Ishikawa (cell line): ENCODE results near the gene PCDHGA1.

ENCODE experiments used
- CEBPB ChIP-seq: IDR thresholded peaks from 2 replicates; pipeline ENCODE4 v1.6.1; 2012
- CREB1 ChIP-seq: IDR thresholded peaks from 2 replicates; pipeline ENCODE4 v1.6.1; 2012; ENCODE audit warnings: low read depth
- EGR1 ChIP-seq: IDR thresholded peaks from 2 replicates; pipeline ENCODE4 v1.6.1; 2012
- EP300 ChIP-seq: IDR thresholded peaks from 2 replicates; pipeline ENCODE4 v1.6.1; 2012; ENCODE audit warnings: borderline replicate concordance
- FOXM1 ChIP-seq: IDR thresholded peaks from 2 replicates; pipeline ENCODE4 v1.6.1; 2012; ENCODE audit warnings: low read depth, borderline replicate concordance
- MAX ChIP-seq: IDR thresholded peaks from 2 replicates; pipeline ENCODE4 v1.6.1; 2012
- NFIC ChIP-seq: IDR thresholded peaks from 2 replicates; pipeline ENCODE4 v1.6.1; 2012
- RAD21 ChIP-seq: IDR thresholded peaks from 2 replicates; pipeline ENCODE4 v1.6.1; 2012; ENCODE audit warnings: low read depth
- TAF1 ChIP-seq: IDR thresholded peaks from 2 replicates; pipeline ENCODE4 v1.6.1; 2012; ENCODE audit warnings: low read depth, mild to moderate bottlenecking
- TCF12 ChIP-seq: IDR thresholded peaks from 2 replicates; pipeline ENCODE4 v1.6.1; 2012; ENCODE audit warnings: low read depth
- TEAD4 ChIP-seq: IDR thresholded peaks from 2 replicates; pipeline ENCODE4 v1.6.1; 2012
- YY1 ChIP-seq: IDR thresholded peaks from 2 replicates; pipeline ENCODE4 v1.6.1; 2012; ENCODE audit warnings: low read depth
- ZBTB7A ChIP-seq: IDR thresholded peaks from 2 replicates; pipeline ENCODE4 v1.6.1; 2012; ENCODE audit warnings: low read depth
- TF ChIP-seq, protein P1 (sequence below): IDR thresholded peaks from 2 replicates; pipeline ENCODE4 v1.6.1; 2012; ENCODE audit warnings: low read depth, mild to moderate bottlenecking
- TF ChIP-seq, protein P2 (sequence below): IDR thresholded peaks from 2 replicates; pipeline ENCODE4 v1.6.1; 2012

Gene PCDHGA1

GRCh38 chr5:141382469-141383294 is 52.4 kb downstream of the PCDHGA1 start, which contains the start of gene PCDHGA7:
TSS of gene PCDHGA7 (plus strand) at chr5:141382742. CDS start at chr5:141382900, 158 bp downstream.
- no peak for TF ChIP-seq TAF1
- TF ChIP-seq, protein P1, sequence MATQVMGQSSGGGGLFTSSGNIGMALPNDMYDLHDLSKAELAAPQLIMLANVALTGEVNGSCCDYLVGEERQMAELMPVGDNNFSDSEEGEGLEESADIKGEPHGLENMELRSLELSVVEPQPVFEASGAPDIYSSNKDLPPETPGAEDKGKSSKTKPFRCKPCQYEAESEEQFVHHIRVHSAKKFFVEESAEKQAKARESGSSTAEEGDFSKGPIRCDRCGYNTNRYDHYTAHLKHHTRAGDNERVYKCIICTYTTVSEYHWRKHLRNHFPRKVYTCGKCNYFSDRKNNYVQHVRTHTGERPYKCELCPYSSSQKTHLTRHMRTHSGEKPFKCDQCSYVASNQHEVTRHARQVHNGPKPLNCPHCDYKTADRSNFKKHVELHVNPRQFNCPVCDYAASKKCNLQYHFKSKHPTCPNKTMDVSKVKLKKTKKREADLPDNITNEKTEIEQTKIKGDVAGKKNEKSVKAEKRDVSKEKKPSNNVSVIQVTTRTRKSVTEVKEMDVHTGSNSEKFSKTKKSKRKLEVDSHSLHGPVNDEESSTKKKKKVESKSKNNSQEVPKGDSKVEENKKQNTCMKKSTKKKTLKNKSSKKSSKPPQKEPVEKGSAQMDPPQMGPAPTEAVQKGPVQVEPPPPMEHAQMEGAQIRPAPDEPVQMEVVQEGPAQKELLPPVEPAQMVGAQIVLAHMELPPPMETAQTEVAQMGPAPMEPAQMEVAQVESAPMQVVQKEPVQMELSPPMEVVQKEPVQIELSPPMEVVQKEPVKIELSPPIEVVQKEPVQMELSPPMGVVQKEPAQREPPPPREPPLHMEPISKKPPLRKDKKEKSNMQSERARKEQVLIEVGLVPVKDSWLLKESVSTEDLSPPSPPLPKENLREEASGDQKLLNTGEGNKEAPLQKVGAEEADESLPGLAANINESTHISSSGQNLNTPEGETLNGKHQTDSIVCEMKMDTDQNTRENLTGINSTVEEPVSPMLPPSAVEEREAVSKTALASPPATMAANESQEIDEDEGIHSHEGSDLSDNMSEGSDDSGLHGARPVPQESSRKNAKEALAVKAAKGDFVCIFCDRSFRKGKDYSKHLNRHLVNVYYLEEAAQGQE, result no peak
- no peak for TF ChIP-seq CREB1
- TF ChIP-seq EGR1, result no peak
- no peak for TF ChIP-seq EP300
- no peak for TF ChIP-seq ZBTB7A
- TF ChIP-seq RAD21, result no peak
- TF ChIP-seq FOXM1, result no peak
- no peak for TF ChIP-seq CEBPB
- TF ChIP-seq TEAD4, result no peak
- no peak for TF ChIP-seq NFIC
- TF ChIP-seq, protein P2, sequence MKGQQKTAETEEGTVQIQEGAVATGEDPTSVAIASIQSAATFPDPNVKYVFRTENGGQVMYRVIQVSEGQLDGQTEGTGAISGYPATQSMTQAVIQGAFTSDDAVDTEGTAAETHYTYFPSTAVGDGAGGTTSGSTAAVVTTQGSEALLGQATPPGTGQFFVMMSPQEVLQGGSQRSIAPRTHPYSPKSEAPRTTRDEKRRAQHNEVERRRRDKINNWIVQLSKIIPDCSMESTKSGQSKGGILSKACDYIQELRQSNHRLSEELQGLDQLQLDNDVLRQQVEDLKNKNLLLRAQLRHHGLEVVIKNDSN, result no peak
- no peak for TF ChIP-seq MAX
- TF ChIP-seq YY1, result no peak
- no peak for TF ChIP-seq TCF12

DNA sequence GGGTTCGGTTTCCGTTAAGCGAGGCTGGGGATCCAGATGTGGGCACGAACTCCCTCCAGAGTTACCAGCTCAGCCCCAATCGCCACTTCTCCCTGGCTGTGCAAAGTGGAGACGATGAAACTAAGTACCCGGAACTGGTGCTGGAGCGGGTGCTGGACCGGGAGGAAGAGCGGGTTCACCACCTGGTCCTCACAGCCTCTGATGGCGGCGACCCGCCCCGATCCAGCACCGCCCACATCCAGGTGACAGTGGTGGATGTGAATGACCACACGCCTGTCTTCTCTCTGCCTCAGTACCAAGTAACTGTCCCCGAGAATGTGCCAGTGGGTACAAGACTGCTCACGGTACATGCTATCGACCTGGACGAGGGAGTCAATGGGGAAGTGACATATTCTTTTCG is 53.0 kb downstream of the PCDHGA1 start:
- TF ChIP-seq TCF12 (no peak), CEBPB (no peak), TAF1 (no peak), NFIC (no peak), FOXM1 (no peak), YY1 (no peak), EP300 (no peak), ZBTB7A (no peak)

DNA sequence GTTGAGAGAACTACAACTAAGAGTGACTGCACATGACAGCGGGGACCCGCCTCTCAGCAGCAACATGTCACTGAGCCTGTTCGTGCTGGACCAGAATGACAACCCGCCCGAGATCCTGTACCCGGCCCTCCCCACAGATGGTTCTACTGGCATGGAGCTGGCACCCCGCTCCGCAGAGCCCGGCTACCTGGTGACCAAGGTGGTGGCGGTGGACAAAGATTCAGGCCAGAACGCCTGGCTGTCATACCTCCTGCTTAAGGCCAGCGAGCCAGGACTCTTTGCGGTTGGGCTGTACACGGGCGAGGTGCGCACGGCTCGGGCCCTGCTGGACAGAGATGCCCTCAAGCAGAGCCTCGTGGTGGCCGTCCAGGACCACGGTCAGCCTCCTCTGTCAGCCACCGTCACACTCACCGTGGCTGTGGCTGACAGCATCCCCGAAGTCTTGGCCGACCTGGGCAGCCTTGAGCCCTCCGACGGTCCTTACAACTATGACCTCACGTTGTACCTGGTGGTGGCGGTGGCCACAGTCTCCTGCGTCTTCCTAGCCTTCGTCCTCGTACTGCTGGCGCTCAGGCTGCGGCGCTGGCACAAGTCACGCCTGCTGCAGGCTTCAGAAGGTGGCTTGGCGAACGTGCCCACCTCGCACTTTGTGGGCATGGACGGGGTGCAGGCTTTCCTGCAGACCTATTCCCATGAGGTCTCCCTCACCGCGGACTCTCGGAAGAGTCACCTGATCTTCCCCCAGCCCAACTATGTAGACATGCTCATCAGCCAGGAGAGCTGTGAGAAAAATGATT is 54.4 kb downstream of the PCDHGA1 start:
- TF ChIP-seq YY1 (no peak), TEAD4 (no peak), EGR1 (no peak), CREB1 (no peak), TAF1 (no peak)
- TF ChIP-seq, protein P1, result no peak

- TF ChIP-seq RAD21, result peak; percentile 52
Measured at GRCh38 chr5:141387557-141388311, 57.4 kb downstream of the PCDHGA1 start, which contains the start of gene PCDHGB4. TSS of gene PCDHGB4 (plus strand) at chr5:141387698. CDS start at chr5:141387885, 187 bp downstream.

GRCh38 chr5:141388661-141389060 is 58.3 kb downstream of the PCDHGA1 start:
- TF ChIP-seq CEBPB, result peak; percentile 76
- TF ChIP-seq CREB1, result no peak

GRCh38 chr5:141389153-141390042 is 59.1 kb downstream of the PCDHGA1 start:
- TF ChIP-seq, protein P2, result no peak
- TF ChIP-seq TEAD4 (no peak), TAF1 (no peak), YY1 (no peak), EP300 (no peak), TCF12 (no peak), ZBTB7A (no peak), NFIC (no peak), CREB1 (no peak), RAD21 (no peak), MAX (no peak), FOXM1 (no peak), CEBPB (no peak)
- TF ChIP-seq, protein P1, result no peak
